ENCODE measurements around the gene BICD2. TPM values are rescaled to one million over a fixed set of nuclear protein-coding genes. Genes with fewer than 3 reads are reported as not detected.

BICD2 gene
- total and polyA plus RNA-seq, 4 donors = 2.5 to 16.0 (median 11.2) TPM

DNA sequence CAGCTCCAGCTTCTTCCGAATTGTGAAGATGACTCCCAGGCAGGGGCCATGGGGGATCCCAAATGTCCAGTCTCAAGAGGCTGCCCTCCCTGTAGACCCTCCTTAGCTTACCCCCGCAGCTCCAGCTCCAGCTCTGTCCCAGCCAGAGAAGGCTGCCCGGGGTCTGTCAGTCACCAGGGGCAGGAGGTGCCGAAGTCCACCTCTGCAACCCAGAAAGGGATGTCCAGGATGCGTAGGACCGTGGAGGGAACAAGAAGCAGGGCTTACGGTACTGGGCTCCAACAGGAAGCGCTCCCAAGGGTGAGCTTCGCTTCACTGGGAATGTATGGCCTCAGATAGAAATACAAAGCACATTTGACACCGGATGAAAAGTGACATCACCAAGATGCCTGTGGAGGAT, 100.7 kb downstream of the BICD2 start:
- Histone ChIP-seq H3K4me3 (ENCODE audit: low read depth in 1 of 3, low read length in 3 of 3) (no peak overlapping the region), H3K27me3 (ENCODE audit: control insufficient read depth in 4 of 4, insufficient read depth in 4 of 4, low read length in 3 of 4) (no peaks in the 10 kb centered on the region), H3K9ac (ENCODE audit: low read depth in 1 of 2, low read length in 2 of 2) (no peak overlapping the region), H3K4me1 (ENCODE audit: control insufficient read depth in 4 of 4, insufficient read depth in 4 of 4, low read length in 3 of 4) (peaks cover 9 to 26% (median 20%) of the 10 kb centered on the region in 4 donors), H3K36me3 (ENCODE audit: control insufficient read depth in 4 of 4, insufficient read depth in 3 of 4, low read depth in 1 of 4, low read length in 3 of 4) (peaks cover 0 to 2% (median 0%) of the 10 kb centered on the region in 4 donors), H3K27ac (ENCODE audit: low read depth in 1 of 2, low read length in 2 of 2) (no peak overlapping the region), H3K9me3 (ENCODE audit: control insufficient read depth in 4 of 4, low read length in 3 of 4) (no peaks in the 10 kb centered on the region)
- no peak for DNase-seq (ENCODE audit: low spot score)
- TF ChIP-seq GABPA (IDR thresholded peaks at IDR 0.05 in 1 of 2, conservative IDR thresholded peaks at IDR 0.05 in 1 of 2) (no peak), YY1 (IDR thresholded peaks at IDR 0.05) (no peak), FOXA1 (IDR thresholded peaks at IDR 0.05) (no peak), HNF4A (conservative IDR thresholded peaks at IDR 0.05) (no peak), NR2F2 (IDR thresholded peaks at IDR 0.05) (no peak), RXRA (IDR thresholded peaks at IDR 0.05) (no peak), SP1 (IDR thresholded peaks at IDR 0.05) (no peak), TAF1 (conservative IDR thresholded peaks at IDR 0.05) (no peak), HNF4G (IDR thresholded peaks at IDR 0.05) (no peak)
- TF ChIP-seq, protein P1, sequence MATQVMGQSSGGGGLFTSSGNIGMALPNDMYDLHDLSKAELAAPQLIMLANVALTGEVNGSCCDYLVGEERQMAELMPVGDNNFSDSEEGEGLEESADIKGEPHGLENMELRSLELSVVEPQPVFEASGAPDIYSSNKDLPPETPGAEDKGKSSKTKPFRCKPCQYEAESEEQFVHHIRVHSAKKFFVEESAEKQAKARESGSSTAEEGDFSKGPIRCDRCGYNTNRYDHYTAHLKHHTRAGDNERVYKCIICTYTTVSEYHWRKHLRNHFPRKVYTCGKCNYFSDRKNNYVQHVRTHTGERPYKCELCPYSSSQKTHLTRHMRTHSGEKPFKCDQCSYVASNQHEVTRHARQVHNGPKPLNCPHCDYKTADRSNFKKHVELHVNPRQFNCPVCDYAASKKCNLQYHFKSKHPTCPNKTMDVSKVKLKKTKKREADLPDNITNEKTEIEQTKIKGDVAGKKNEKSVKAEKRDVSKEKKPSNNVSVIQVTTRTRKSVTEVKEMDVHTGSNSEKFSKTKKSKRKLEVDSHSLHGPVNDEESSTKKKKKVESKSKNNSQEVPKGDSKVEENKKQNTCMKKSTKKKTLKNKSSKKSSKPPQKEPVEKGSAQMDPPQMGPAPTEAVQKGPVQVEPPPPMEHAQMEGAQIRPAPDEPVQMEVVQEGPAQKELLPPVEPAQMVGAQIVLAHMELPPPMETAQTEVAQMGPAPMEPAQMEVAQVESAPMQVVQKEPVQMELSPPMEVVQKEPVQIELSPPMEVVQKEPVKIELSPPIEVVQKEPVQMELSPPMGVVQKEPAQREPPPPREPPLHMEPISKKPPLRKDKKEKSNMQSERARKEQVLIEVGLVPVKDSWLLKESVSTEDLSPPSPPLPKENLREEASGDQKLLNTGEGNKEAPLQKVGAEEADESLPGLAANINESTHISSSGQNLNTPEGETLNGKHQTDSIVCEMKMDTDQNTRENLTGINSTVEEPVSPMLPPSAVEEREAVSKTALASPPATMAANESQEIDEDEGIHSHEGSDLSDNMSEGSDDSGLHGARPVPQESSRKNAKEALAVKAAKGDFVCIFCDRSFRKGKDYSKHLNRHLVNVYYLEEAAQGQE (IDR thresholded peaks at IDR 0.05) = no peak
- TF ChIP-seq, protein P2, sequence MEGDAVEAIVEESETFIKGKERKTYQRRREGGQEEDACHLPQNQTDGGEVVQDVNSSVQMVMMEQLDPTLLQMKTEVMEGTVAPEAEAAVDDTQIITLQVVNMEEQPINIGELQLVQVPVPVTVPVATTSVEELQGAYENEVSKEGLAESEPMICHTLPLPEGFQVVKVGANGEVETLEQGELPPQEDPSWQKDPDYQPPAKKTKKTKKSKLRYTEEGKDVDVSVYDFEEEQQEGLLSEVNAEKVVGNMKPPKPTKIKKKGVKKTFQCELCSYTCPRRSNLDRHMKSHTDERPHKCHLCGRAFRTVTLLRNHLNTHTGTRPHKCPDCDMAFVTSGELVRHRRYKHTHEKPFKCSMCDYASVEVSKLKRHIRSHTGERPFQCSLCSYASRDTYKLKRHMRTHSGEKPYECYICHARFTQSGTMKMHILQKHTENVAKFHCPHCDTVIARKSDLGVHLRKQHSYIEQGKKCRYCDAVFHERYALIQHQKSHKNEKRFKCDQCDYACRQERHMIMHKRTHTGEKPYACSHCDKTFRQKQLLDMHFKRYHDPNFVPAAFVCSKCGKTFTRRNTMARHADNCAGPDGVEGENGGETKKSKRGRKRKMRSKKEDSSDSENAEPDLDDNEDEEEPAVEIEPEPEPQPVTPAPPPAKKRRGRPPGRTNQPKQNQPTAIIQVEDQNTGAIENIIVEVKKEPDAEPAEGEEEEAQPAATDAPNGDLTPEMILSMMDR (IDR thresholded peaks at IDR 0.05; ENCODE audit: low read depth, low read length, missing input control) = no peak
- TF ChIP-seq, protein P3, sequence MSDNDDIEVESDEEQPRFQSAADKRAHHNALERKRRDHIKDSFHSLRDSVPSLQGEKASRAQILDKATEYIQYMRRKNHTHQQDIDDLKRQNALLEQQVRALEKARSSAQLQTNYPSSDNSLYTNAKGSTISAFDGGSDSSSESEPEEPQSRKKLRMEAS (IDR thresholded peaks at IDR 0.05) = no peak
- TF ChIP-seq, protein P4, sequence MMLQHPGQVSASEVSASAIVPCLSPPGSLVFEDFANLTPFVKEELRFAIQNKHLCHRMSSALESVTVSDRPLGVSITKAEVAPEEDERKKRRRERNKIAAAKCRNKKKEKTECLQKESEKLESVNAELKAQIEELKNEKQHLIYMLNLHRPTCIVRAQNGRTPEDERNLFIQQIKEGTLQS (IDR thresholded peaks at IDR 0.05) = no peak
- 90% methylated on average over 10 of the region's 10 CpGs for WGBS

DNA sequence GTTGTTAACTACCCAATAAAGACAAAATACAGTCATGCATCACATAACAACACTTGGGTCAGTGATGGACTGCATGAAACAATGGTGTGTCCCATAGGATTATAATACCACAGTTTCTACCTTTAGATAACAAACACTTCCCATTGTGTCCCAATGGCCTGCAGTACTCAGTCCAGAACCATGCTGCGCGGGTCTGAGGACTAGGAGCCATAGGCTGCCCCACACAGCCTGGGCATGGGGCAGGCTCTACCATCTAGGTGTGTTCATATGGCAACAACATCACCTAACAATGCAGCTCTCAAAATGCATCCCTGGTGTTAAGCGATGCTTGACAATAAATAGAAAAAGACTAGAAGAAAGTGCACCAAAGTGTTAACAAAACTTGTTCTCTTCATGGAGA, 101.5 kb downstream of the BICD2 start:
- H3K4me3 ChIP-seq (ENCODE audit: low read depth in 1 of 3, low read length in 3 of 3) = no peak overlapping the region
- H3K9me3 ChIP-seq (ENCODE audit: control insufficient read depth in 4 of 4, low read length in 3 of 4) = no peaks in the 10 kb centered on the region
- peaks cover 0 to 2% (median 2%) of the 10 kb centered on the region in 4 donors for H3K36me3 ChIP-seq (ENCODE audit: control insufficient read depth in 4 of 4, insufficient read depth in 3 of 4, low read depth in 1 of 4, low read length in 3 of 4)
- DNase-seq (ENCODE audit: low spot score) = no peak
- no peak overlapping the region for H3K27ac ChIP-seq (ENCODE audit: low read depth in 1 of 2, low read length in 2 of 2)
- no peak overlapping the region for H3K9ac ChIP-seq (ENCODE audit: low read depth in 1 of 2, low read length in 2 of 2)
- peaks cover 5 to 19% (median 14%) of the 10 kb centered on the region in 4 donors for H3K4me1 ChIP-seq (ENCODE audit: control insufficient read depth in 4 of 4, insufficient read depth in 4 of 4, low read length in 3 of 4)
- H3K27me3 ChIP-seq (ENCODE audit: control insufficient read depth in 4 of 4, insufficient read depth in 4 of 4, low read length in 3 of 4) = no peaks in the 10 kb centered on the region
- WGBS = 98% methylated on average over 3 of the region's 3 CpGs
- no peak for TF ChIP-seq HNF4G (IDR thresholded peaks at IDR 0.05)
- TF ChIP-seq FOXA1 (IDR thresholded peaks at IDR 0.05) = no peak
- TF ChIP-seq RAD21 (IDR thresholded peaks at IDR 0.05) = no peak
- no peak for TF ChIP-seq NR2F2 (IDR thresholded peaks at IDR 0.05)
- TF ChIP-seq, protein P4 (IDR thresholded peaks at IDR 0.05) = no peak
- TF ChIP-seq, protein P1 (IDR thresholded peaks at IDR 0.05) = no peak
- TF ChIP-seq, protein P3 (IDR thresholded peaks at IDR 0.05) = no peak
